Endometrial microvascular endothelial cells (primary cell): ENCODE measurements around the gene FGF4. TPM values are rescaled to one million over a fixed set of nuclear protein-coding genes. Genes with fewer than 3 reads are reported as not detected.

Experiments used
- in situ Hi-C: cut with HindIII; loops from 2 replicates; pipeline ENCODE4 v1.10.0; 2017; ENCODE audit warnings: low sequenced_read_pairs, low pct_unique_long_range_greater_than_20kb; ENCODE audit errors: inconsistent ontology term
- total RNA-seq: library from RNA; depleted of rRNA; stranded (reverse); fragments of >200 nt; gene quantifications from one replicate; pipeline ENCODE4 v1.2.3, GENCODE V29; 2015; ENCODE audit errors: inconsistent ontology term

Gene FGF4
- total RNA-seq, 1 donor from 2014 or later: not detected

DNA sequence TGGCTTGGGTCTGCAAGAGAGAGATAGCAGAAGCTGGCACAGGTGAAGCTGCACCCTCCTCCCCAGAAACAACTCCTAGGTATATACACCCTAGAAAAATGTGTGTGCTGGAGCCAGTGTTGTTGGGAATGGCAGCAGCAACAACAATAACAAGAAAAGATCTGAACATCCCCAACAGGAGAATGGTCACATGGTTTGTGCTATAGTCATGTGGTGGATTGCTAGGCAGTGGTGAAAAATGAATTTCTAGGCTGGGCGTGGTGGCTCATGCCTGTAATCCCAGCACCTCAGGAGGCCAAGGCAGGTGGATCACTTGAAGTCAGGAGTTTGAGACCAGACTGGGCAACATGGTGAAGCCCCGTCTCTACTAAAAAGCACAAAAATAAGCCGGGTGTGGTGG lies 40.3 kb downstream of the FGF4 start:
- in situ Hi-C loops: no loop called here

DNA sequence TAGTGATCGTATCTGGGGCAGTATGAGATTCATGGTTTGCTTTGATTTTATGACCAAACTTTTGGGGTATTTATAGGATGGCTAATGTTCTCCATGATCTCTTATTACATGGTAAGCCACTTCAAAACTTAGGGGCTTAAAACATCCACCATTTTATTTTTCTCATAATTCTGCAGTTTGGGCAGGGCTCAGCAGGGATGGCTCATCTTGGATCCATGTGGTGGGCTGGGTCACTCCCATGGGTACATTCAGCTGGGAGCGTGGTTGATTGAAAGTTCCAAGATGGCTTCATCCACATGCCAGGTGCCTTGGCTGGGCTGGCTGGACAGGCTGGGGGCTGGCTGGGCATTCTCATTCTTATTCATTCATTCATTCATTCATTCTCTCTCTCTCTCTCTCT lies 40.8 kb downstream of the FGF4 start:
- in situ Hi-C loops: no loop called here

DNA sequence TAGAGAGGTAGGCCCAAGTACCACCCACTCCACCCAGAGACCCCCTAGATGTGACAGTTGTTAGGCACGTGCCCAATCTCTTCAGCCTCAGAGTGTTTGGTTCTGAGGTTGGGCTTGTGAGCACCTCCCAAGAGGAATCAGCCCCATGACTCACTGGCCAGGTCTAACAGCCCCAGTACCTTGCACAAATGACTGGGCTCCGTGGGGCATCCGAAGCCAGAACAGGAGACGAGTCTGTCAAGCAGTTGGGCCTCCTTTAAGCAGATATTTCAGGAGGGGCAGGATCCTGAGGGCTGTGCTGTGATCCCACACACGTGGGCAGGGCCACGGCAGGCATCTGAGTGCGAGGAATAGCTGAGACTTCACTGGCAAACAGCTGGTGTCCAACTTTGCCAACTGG lies 42.2 kb downstream of the FGF4 start:
- in situ Hi-C loops: no loop called here

DNA sequence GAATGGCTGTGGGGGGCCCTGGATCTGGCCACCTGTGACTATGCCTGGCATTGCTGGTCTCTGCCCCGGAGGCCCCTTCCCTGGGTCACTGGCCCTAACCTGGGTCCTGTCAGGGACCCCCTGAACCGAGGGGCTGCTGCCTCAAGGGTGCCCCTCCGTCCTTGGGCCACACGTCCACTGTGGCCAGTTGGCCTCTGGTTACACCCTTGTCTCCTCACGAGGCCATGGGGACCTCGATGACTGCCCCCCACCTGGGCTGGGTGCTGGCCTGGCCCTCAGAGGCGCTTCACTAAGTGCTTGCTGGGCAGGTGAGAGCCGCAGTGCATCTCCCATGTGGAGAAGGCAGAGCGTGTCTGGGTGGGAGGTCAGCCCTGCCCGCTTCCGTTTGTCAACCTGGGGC lies 44.0 kb downstream of the FGF4 start:
- in situ Hi-C loops: no loop called here

- in situ Hi-C loops: no loop called here
Observed at GRCh38 chr11:69730500-69730899, 44.6 kb downstream of the FGF4 start.

DNA sequence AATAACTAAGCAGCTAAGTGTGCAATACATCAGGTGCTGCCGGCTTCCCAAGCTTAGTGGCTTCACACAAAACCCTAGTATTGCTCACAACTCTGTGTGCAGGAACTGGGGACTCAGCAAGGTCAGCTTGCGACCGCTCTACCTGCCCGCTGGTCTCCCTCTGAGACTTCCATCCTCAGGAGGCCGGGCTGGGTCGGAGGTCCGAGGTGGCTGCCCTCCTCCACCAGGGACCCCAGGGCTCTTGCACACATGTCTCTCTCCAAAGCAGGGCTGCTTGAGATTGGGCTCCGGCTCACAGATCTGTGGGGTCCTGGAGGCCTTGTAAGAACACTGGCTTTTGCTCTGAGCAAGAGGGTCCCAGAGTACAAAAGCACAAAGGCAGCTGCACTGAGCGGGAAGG lies 45.9 kb downstream of the FGF4 start:
- in situ Hi-C loops: no loop called here

- in situ Hi-C loops: no loop called here
Observed at GRCh38 chr11:69727266-69727665, 47.9 kb downstream of the FGF4 start.

- in situ Hi-C loops: no loop called here
Observed at GRCh38 chr11:69726481-69726880, 48.7 kb downstream of the FGF4 start.

- in situ Hi-C loops: no loop called here
Observed at GRCh38 chr11:69726019-69726418, 49.1 kb downstream of the FGF4 start.

- in situ Hi-C loops: no loop called here
Observed at GRCh38 chr11:69721745-69722144, 53.4 kb downstream of the FGF4 start.

- in situ Hi-C loops: no loop called here
Observed at GRCh38 chr11:69721106-69721505, 54.0 kb downstream of the FGF4 start.

Other genes with a start within 250 kb of the FGF4 start
- gene CCND1, start 134.2 kb downstream of the FGF4 start, total RNA-seq: 339 TPM
- gene LTO1, start 100.0 kb downstream of the FGF4 start, total RNA-seq: 18.4 TPM
- gene FGF19, start 71.3 kb downstream of the FGF4 start, total RNA-seq: not detected
- not detected for gene FGF3, start 44.1 kb upstream of the FGF4 start, total RNA-seq